ENCODE data around the gene TNF.

TNF gene

GRCh38 chr6:31578184-31579118, 3.1 kb downstream of the TNF start:
- CTCF ChIA-PET: interaction anchor here (1.3 to 13.5 kb wide), 2 partner anchors 8 to 18 kb away, joined by 4 to 149 read pairs; partner anchors contain the start of genes LST1 and NCR3
- POLR2A ChIA-PET: interaction anchor here (0.8 to 1.3 kb wide), 3 partner anchors 12 to 31 kb away, joined by 3 read pairs; partner anchors contain the start of gene NFKBIL1
- no peak for TF ChIP-seq FOXA1 (IDR thresholded peaks at IDR 0.05)
- no peak for TF ChIP-seq SP1 (IDR thresholded peaks at IDR 0.05)
- TF ChIP-seq ELF4 (IDR thresholded peaks at IDR 0.05): no peak
- TF ChIP-seq ZNF384 (IDR thresholded peaks at IDR 0.05): no peak
- TF ChIP-seq ARNT (IDR thresholded peaks at IDR 0.05): no peak
- no peak for TF ChIP-seq SUZ12 (IDR thresholded peaks at IDR 0.05)
- no peak for TF ChIP-seq CTBP1 (IDR thresholded peaks at IDR 0.05; ENCODE audit: borderline replicate concordance)
- no peak for TF ChIP-seq NFRKB (IDR thresholded peaks at IDR 0.05)
- no peak for TF ChIP-seq FOXM1 (IDR thresholded peaks at IDR 0.05; ENCODE audit: borderline replicate concordance)
- no peak for TF ChIP-seq TARDBP (IDR thresholded peaks at IDR 0.05)
- TF ChIP-seq HDGF (IDR thresholded peaks at IDR 0.05; ENCODE audit: borderline replicate concordance): no peak
- no peak for TF ChIP-seq BHLHE40 (IDR thresholded peaks at IDR 0.05; ENCODE audit: borderline replicate concordance)
- TF ChIP-seq LEF1 (IDR thresholded peaks at IDR 0.05; ENCODE audit: borderline replicate concordance): no peak
- TF ChIP-seq L3MBTL2 (conservative IDR thresholded peaks at IDR 0.05): no peak
- TF ChIP-seq PKNOX1 (IDR thresholded peaks at IDR 0.05): no peak
- no peak for TF ChIP-seq FOXK2 (IDR thresholded peaks at IDR 0.05)
- no peak for DNase-seq (ENCODE audit: extremely low spot score)

- no peak for DNase-seq (ENCODE audit: extremely low spot score)
- CTCF ChIA-PET: interaction anchor here (13.5 kb wide), 1 partner anchor 17 kb away, joined by 149 read pairs; the partner anchor contains the start of gene NCR3
- POLR2A ChIA-PET: no interaction called here
- TF ChIP-seq TARDBP (IDR thresholded peaks at IDR 0.05): no peak
- no peak for TF ChIP-seq HDGF (IDR thresholded peaks at IDR 0.05; ENCODE audit: borderline replicate concordance)
- no peak for TF ChIP-seq LEF1 (IDR thresholded peaks at IDR 0.05; ENCODE audit: borderline replicate concordance)
These were observed 3.7 kb downstream of the TNF start for GRCh38 chr6:31579119-31579505.

- DNase-seq (ENCODE audit: extremely low spot score): no peak
- POLR2A ChIA-PET: interaction anchor here (0.6 to 3.5 kb wide), 5 partner anchors 13 to 38 kb away, joined by 3 to 23 read pairs (median 4); partner anchors contain the start of genes ATP6V1G2, DDX39B, NCR3 and NFKBIL1
- CTCF ChIA-PET: interaction anchor here (0.6 to 13.5 kb wide), 6 partner anchors 9 to 85 kb away, joined by 3 to 149 read pairs (median 6); partner anchors contain the start of gene NCR3
- no peak for TF ChIP-seq ARNT (IDR thresholded peaks at IDR 0.05)
- TF ChIP-seq HDGF (IDR thresholded peaks at IDR 0.05; ENCODE audit: borderline replicate concordance): no peak
- TF ChIP-seq FOXK2 (IDR thresholded peaks at IDR 0.05): no peak
- TF ChIP-seq BHLHE40 (IDR thresholded peaks at IDR 0.05; ENCODE audit: borderline replicate concordance): no peak
- no peak for TF ChIP-seq FOXA1 (IDR thresholded peaks at IDR 0.05)
- TF ChIP-seq FOXM1 (IDR thresholded peaks at IDR 0.05; ENCODE audit: borderline replicate concordance): no peak
- no peak for TF ChIP-seq SUZ12 (IDR thresholded peaks at IDR 0.05)
- TF ChIP-seq NFRKB (IDR thresholded peaks at IDR 0.05): no peak
- TF ChIP-seq LEF1 (IDR thresholded peaks at IDR 0.05; ENCODE audit: borderline replicate concordance): no peak
- no peak for TF ChIP-seq ZNF384 (IDR thresholded peaks at IDR 0.05)
- TF ChIP-seq TARDBP (IDR thresholded peaks at IDR 0.05): no peak
- no peak for TF ChIP-seq ELF4 (IDR thresholded peaks at IDR 0.05)
- TF ChIP-seq L3MBTL2 (conservative IDR thresholded peaks at IDR 0.05): no peak
- no peak for TF ChIP-seq PKNOX1 (IDR thresholded peaks at IDR 0.05)
- TF ChIP-seq CTBP1 (IDR thresholded peaks at IDR 0.05; ENCODE audit: borderline replicate concordance): no peak
- TF ChIP-seq SP1 (IDR thresholded peaks at IDR 0.05): no peak
These were observed 4.4 kb downstream of the TNF start for GRCh38 chr6:31579546-31580437.

- POLR2A ChIA-PET: interaction anchor here (0.6 to 3.5 kb wide), 8 partner anchors 9 to 133 kb away, joined by 3 to 23 read pairs (median 4); partner anchors contain the start of genes ATP6V1G2, DDX39B, NCR3 and NFKBIL1
- TF ChIP-seq CTBP1 (IDR thresholded peaks at IDR 0.05; ENCODE audit: borderline replicate concordance) (no peak), SP1 (IDR thresholded peaks at IDR 0.05) (no peak), ELF4 (IDR thresholded peaks at IDR 0.05) (no peak), TARDBP (IDR thresholded peaks at IDR 0.05) (no peak), NFRKB (IDR thresholded peaks at IDR 0.05) (no peak), LEF1 (IDR thresholded peaks at IDR 0.05; ENCODE audit: borderline replicate concordance) (no peak), BHLHE40 (IDR thresholded peaks at IDR 0.05; ENCODE audit: borderline replicate concordance) (no peak), PKNOX1 (IDR thresholded peaks at IDR 0.05) (no peak), FOXA1 (IDR thresholded peaks at IDR 0.05) (no peak), HDGF (IDR thresholded peaks at IDR 0.05; ENCODE audit: borderline replicate concordance) (no peak)
- no peak for DNase-seq (ENCODE audit: extremely low spot score)
- CTCF ChIA-PET: interaction anchor here (0.6 to 13.5 kb wide), 6 partner anchors 9 to 85 kb away, joined by 3 to 149 read pairs (median 6); partner anchors contain the start of gene NCR3
These were observed 5.0 kb downstream of the TNF start for GRCh38 chr6:31580438-31580740.
